Measurements from ENCODE around the gene PIGK.

PIGK gene

GRCh38 chr1:77096496-77097255, 122.6 kb downstream of the PIGK start:
- no peak for DNase-seq (ENCODE audit: low read depth)

GRCh38 chr1:77095236-77095635, 124.0 kb downstream of the PIGK start:
- no peak for DNase-seq (ENCODE audit: low read depth)

GRCh38 chr1:77089756-77090155, 129.5 kb downstream of the PIGK start:
- no peak for DNase-seq (ENCODE audit: low read depth)

- no peak for DNase-seq (ENCODE audit: low read depth)
Observed at GRCh38 chr1:77085109-77085508, 134.1 kb downstream of the PIGK start.

GRCh38 chr1:77084457-77084856, 134.8 kb downstream of the PIGK start:
- no peak for DNase-seq (ENCODE audit: low read depth)

GRCh38 chr1:77081834-77082233, 137.4 kb downstream of the PIGK start:
- no peak for DNase-seq (ENCODE audit: low read depth)

- DNase-seq (ENCODE audit: low read depth): no peak
Observed at GRCh38 chr1:77076759-77077158, 142.5 kb downstream of the PIGK start.

GRCh38 chr1:77068013-77068412, 151.2 kb downstream of the PIGK start:
- DNase-seq (ENCODE audit: low read depth): no peak

- no peak for DNase-seq (ENCODE audit: low read depth)
Observed at GRCh38 chr1:77065693-77066342, 153.4 kb downstream of the PIGK start.

GRCh38 chr1:77064246-77064645, 155.0 kb downstream of the PIGK start:
- no peak for DNase-seq (ENCODE audit: low read depth)

- DNase-seq (ENCODE audit: low read depth): no peak
Observed at GRCh38 chr1:77063118-77063517, 156.1 kb downstream of the PIGK start.

GRCh38 chr1:77061162-77061561, 158.1 kb downstream of the PIGK start:
- DNase-seq (ENCODE audit: low read depth): no peak

- no peak for DNase-seq (ENCODE audit: low read depth)
Observed at GRCh38 chr1:77060000-77060399, 159.2 kb downstream of the PIGK start.

GRCh38 chr1:77057994-77058585, 161.1 kb downstream of the PIGK start:
- DNase-seq (ENCODE audit: low read depth): no peak

GRCh38 chr1:77056525-77056924, 162.7 kb downstream of the PIGK start:
- DNase-seq (ENCODE audit: low read depth): no peak

GRCh38 chr1:77051425-77051824, 167.8 kb downstream of the PIGK start:
- DNase-seq (ENCODE audit: low read depth): no peak

GRCh38 chr1:77048615-77049005, 170.6 kb downstream of the PIGK start:
- DNase-seq (ENCODE audit: low read depth): no peak

GRCh38 chr1:77047978-77048614, 171.1 kb downstream of the PIGK start:
- DNase-seq (ENCODE audit: low read depth): no peak

GRCh38 chr1:77047575-77047974, 171.7 kb downstream of the PIGK start:
- no peak for DNase-seq (ENCODE audit: low read depth)

GRCh38 chr1:77044133-77044849, 174.9 kb downstream of the PIGK start:
- DNase-seq (ENCODE audit: low read depth): no peak

GRCh38 chr1:77040826-77041225, 178.4 kb downstream of the PIGK start:
- no peak for DNase-seq (ENCODE audit: low read depth)

GRCh38 chr1:77039739-77040138, 179.5 kb downstream of the PIGK start:
- DNase-seq (ENCODE audit: low read depth): no peak
